Stomach (tissue), 9 donors: ENCODE results near the gene CHRNA10. TPM values are rescaled to one million over a fixed set of nuclear protein-coding genes. Genes with fewer than 3 reads are reported as not detected.

Source experiments
- DNase-seq, 2 donors: peaks; one replicate each; pipeline versions ENCODE4 v3.0.0 to v3.0.0-alpha.2; 2013 to 2019
- H3K27ac ChIP-seq, 5 donors: fragments of 200-600 bp in 4 of 5; sonication (generic) in 4 of 5; one replicate each; pipeline ENCODE4 v1.5.1; 2013 to 2019; ENCODE audit warnings: mild to moderate bottlenecking in 1 of 5, moderate library complexity in 1 of 5
- H3K27me3 ChIP-seq, 3 donors: fragments of 200-600 bp; sonication (generic); one replicate each; pipeline ENCODE4 v1.5.1; 2017 to 2019; ENCODE audit warnings: mixed run types in 1 of 3
- H3K36me3 ChIP-seq, 4 donors: fragments of 200-600 bp; sonication (generic); 1 replicate in 3 of 4; 2 replicates in 1 of 4; pipeline ENCODE4 v1.5.1; 2016 to 2019
- H3K4me1 ChIP-seq, 4 donors: fragments of 200-600 bp; sonication (generic); one replicate each; pipeline ENCODE4 v1.5.1; 2016 to 2019
- H3K4me3 ChIP-seq, 4 donors: fragments of 200-600 bp; sonication (generic) in 3 of 4; one replicate each; pipeline ENCODE4 v1.5.1; 2016 to 2019; ENCODE audit warnings: mild to moderate bottlenecking in 1 of 4
- H3K9me3 ChIP-seq, 4 donors: fragments of 200-600 bp; sonication (generic); one replicate each; pipeline ENCODE4 v1.5.1; 2016 to 2019
- CTCF ChIP-seq, 7 experiments: fragments of 450-650 bp in 4 of 7; fragments of 200-600 bp in 3 of 7; sonication (generic) in 3 of 7; IDR thresholded peaks; one replicate each; pipeline ENCODE4 v1.5.1; 2016 to 2019; ENCODE audit warnings: antibody characterized with exemption in 7 of 7, control low read depth in 2 of 7, mild to moderate bottlenecking in 1 of 7
- EP300 ChIP-seq: sonication (generic); formaldehyde crosslinking; IDR thresholded peaks from one replicate; pipeline ENCODE4 v1.6.1; 2017; ENCODE audit warnings: antibody characterized with exemption
- POLR2A ChIP-seq, 4 donors: fragments of 450-650 bp; IDR thresholded peaks; one replicate each; pipeline ENCODE4 v1.6.1; 2016; ENCODE audit warnings: antibody characterized with exemption in 4 of 4, control low read depth in 2 of 4, mild to moderate bottlenecking in 1 of 4, moderate library complexity in 1 of 4
- POLR2AphosphoS5 ChIP-seq, 3 donors: sonication (generic); formaldehyde crosslinking; IDR thresholded peaks; one replicate each; pipeline ENCODE4 v1.6.1; 2016; ENCODE audit warnings: antibody characterized with exemption in 3 of 3
- WGBS, 5 donors: extraction: QIAGEN DNeasy Blood & Tissue Kit in 3 of 5; methylation state at CpG; one replicate each; pipeline versions ENCODE4 v1.1.5 to v1.1.7; 2013 to 2018; 5-methylcytosine and 5-hydroxymethylcytosine counted together
- intact Hi-C: fragments of 100-400 bp; cut with DNase I; formaldehyde crosslinking; loops from one replicate; pipeline ENCODE4 v1.15.1; 2023; ENCODE audit warnings: low total_unique reads
- polyA plus RNA-seq, 3 donors: library from polyadenylated mRNA; stranded (reverse); fragments of 200-250 nt; gene quantifications; one replicate each; pipeline ENCODE4 v1.2.3, GENCODE V29; 2013
- total RNA-seq, 5 donors: library from RNA; depleted of rRNA; stranded (reverse); fragments of >200 nt; gene quantifications; one replicate each; pipeline versions ENCODE4 v1.1.0 to v1.2.3, GENCODE V29; 2014 to 2016
- donor health status: healthy with polysubstance abuse.
- donor health status: Bipolar disorder and iron deficiency.
- donor health status: healthy.

CHRNA10 gene
- total and polyA plus RNA-seq, 8 donors = 0.18 to 22.6 (median 1.1) TPM; not detected in 2

GRCh38 chr11:3700410-3700809 lies 29.2 kb upstream of the CHRNA10 start:
- no peak for TF ChIP-seq CTCF (IDR thresholded peaks at IDR 0.05)
- no peak for TF ChIP-seq POLR2A (IDR thresholded peaks at IDR 0.05)
- TF ChIP-seq POLR2AphosphoS5 (IDR thresholded peaks at IDR 0.05) = no peak
- no peak for TF ChIP-seq EP300
- intact Hi-C loops = no loop called here
- H3K27me3 ChIP-seq = no peaks in the 10 kb centered on the region
- no peaks in the 10 kb centered on the region for H3K9me3 ChIP-seq
- peaks cover 68 to 100% (median 100%) of the 10 kb centered on the region in 4 donors for H3K36me3 ChIP-seq
- no peak overlapping the region for H3K27ac ChIP-seq
- no peak overlapping the region for H3K4me3 ChIP-seq
- DNase-seq = no peak
- 89 to 100% (median 91%) methylated on average over 2 of the region's 2 CpGs for WGBS, 5 donors
- H3K4me1 ChIP-seq = peaks cover 0 to 16% (median 2%) of the 10 kb centered on the region in 4 donors

GRCh38 chr11:3686751-3687150 lies 15.6 kb upstream of the CHRNA10 start:
- intact Hi-C loops = no loop called here
- H3K9me3 ChIP-seq = no peaks in the 10 kb centered on the region
- H3K4me3 ChIP-seq = no peak overlapping the region
- WGBS, 5 donors = 71 to 97% (median 86%) methylated on average over 4 of the region's 4 CpGs
- H3K36me3 ChIP-seq = peaks cover 49 to 100% (median 98%) of the 10 kb centered on the region in 4 donors
- H3K27ac ChIP-seq = no peak overlapping the region
- H3K27me3 ChIP-seq = no peaks in the 10 kb centered on the region
- TF ChIP-seq POLR2A (IDR thresholded peaks at IDR 0.05) (no peak), CTCF (IDR thresholded peaks at IDR 0.05) (no peak), EP300 (no peak), POLR2AphosphoS5 (IDR thresholded peaks at IDR 0.05) (no peak)
- DNase-seq = no peak
- peaks cover 0 to 15% (median 4%) of the 10 kb centered on the region in 4 donors for H3K4me1 ChIP-seq

DNA sequence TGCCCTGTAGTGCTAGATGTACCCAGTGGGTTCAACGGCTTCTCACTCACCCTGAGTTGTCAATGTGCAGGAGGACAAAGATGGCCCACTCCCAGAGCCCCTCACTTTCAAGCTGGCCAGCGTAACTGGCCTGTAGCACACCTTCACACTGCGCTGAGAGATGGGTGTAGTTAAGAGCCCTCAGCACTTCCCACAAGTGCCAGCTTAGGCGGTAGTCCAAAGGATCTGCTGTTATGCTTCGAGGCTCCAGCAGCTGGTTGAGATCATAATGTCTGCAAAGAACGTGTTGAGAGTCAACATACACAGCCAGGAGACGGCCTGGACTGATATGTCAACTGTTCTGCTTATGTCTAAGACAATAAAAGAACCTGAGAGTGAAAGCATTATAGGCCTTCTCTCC lies 14.7 kb upstream of the CHRNA10 start:
- no peak for DNase-seq

GRCh38 chr11:3684819-3685172 lies 13.6 kb upstream of the CHRNA10 start:
- H3K27ac ChIP-seq = no peak overlapping the region
- no peak for TF ChIP-seq EP300
- TF ChIP-seq CTCF (IDR thresholded peaks at IDR 0.05) = no peak
- no peak for TF ChIP-seq POLR2A (IDR thresholded peaks at IDR 0.05)
- TF ChIP-seq POLR2AphosphoS5 (IDR thresholded peaks at IDR 0.05) = no peak
- H3K36me3 ChIP-seq = peaks cover 50 to 100% (median 98%) of the 10 kb centered on the region in 4 donors
- H3K27me3 ChIP-seq = no peaks in the 10 kb centered on the region
- DNase-seq = no peak
- peaks cover 0 to 15% (median 4%) of the 10 kb centered on the region in 4 donors for H3K4me1 ChIP-seq
- intact Hi-C loops = no loop called here
- H3K4me3 ChIP-seq = no peak overlapping the region
- 39 to 61% (median 43%) methylated on average over 2 of the region's 2 CpGs for WGBS, 5 donors
- no peaks in the 10 kb centered on the region for H3K9me3 ChIP-seq

More for the DNA sequence above, 14.7 kb upstream of the CHRNA10 start:
- intact Hi-C loops = no loop called here
- Histone ChIP-seq H3K36me3 (peaks cover 49 to 100% (median 98%) of the 10 kb centered on the region in 4 donors), H3K27me3 (no peaks in the 10 kb centered on the region), H3K4me1 (peaks cover 0 to 15% (median 4%) of the 10 kb centered on the region in 4 donors), H3K27ac (no peak overlapping the region), H3K4me3 (no peak overlapping the region), H3K9me3 (no peaks in the 10 kb centered on the region)
- TF ChIP-seq CTCF (IDR thresholded peaks at IDR 0.05) (no peak), POLR2A (IDR thresholded peaks at IDR 0.05) (no peak), EP300 (no peak), POLR2AphosphoS5 (IDR thresholded peaks at IDR 0.05) (no peak)
- 66 to 72% (median 71%) methylated on average over 7 of the region's 7 CpGs for WGBS, 5 donors
